PC-3 (cell line): Measurements from ENCODE around the gene SPON2. TPM values are rescaled to one million over a fixed set of nuclear protein-coding genes. Genes with fewer than 3 reads are reported as not detected.

Experiments
- ATAC-seq: fragments of 200-7000 bp; cut with Tn5 transposase; 2 replicates; pipeline ENCODE4 v1.9.1; 2020; ENCODE audit warnings: mild to moderate bottlenecking, moderate library complexity
- BruUV-seq: library from RNA; stranded (reverse); fragments of 400-500 nt; replicated peaks from 2 replicates; lab custom pipeline; 2021; lab: Mats Ljungman, UMichigan
- CTCF ChIA-PET: fragments of 300-600 bp; sonication (Branson Sonifier 250); formaldehyde crosslinking; loops from one replicate; lab custom pipeline; 2022; ENCODE audit warnings: antibody characterized with exemption; lab: Charles Lee
- POLR2A ChIA-PET: fragments of 300-600 bp; sonication (Branson Sonifier 250); formaldehyde crosslinking; loops from one replicate; lab custom pipeline; 2022; ENCODE audit warnings: antibody characterized with exemption; ENCODE audit not compliant: unreplicated experiment; lab: Charles Lee
- DNase-seq: peaks from one replicate; pipeline ENCODE4 v3.0.0-alpha.2; 2015
- H2AFZ ChIP-seq: fragments of 300-600 bp; sonication (generic); 2 replicates; pipeline ENCODE4 v1.6.0; 2016; ENCODE audit warnings: antibody characterized with exemption, low read length
- H3F3A ChIP-seq: fragments of 300-600 bp; sonication (generic); one replicate; pipeline ENCODE4 v1.6.0; 2017; ENCODE audit warnings: antibody characterized with exemption, low read length, control low read depth, mild to moderate bottlenecking; ENCODE audit not compliant: unreplicated experiment
- H3K27ac ChIP-seq: fragments of 300-600 bp; sonication (generic); 2 replicates; pipeline ENCODE4 v1.5.1; 2016; ENCODE audit warnings: mild to moderate bottlenecking, low read length
- H3K27me3 ChIP-seq: fragments of 300-600 bp; sonication (generic); 2 replicates; pipeline ENCODE4 v1.6.1; 2016; ENCODE audit warnings: low read length, mixed read lengths
- H3K36me3 ChIP-seq: fragments of 300-600 bp; sonication (generic); 2 replicates; pipeline ENCODE4 v1.6.1; 2016; ENCODE audit warnings: low read depth, mixed run types, low read length, mixed read lengths
- H3K4me1 ChIP-seq: fragments of 300-600 bp; sonication (generic); 2 replicates; pipeline ENCODE4 v1.5.1; 2016; ENCODE audit warnings: low read length; ENCODE audit not compliant: insufficient read depth
- H3K4me2 ChIP-seq: fragments of 300-600 bp; sonication (generic); 2 replicates; pipeline ENCODE4 v1.6.0; 2016; ENCODE audit warnings: low read length
- H3K4me3 ChIP-seq: fragments of 300-600 bp; sonication (generic); 2 replicates; pipeline ENCODE4 v1.5.1; 2016; ENCODE audit warnings: mild to moderate bottlenecking, low read length, mixed read lengths
- H3K79me2 ChIP-seq: fragments of 300-600 bp; sonication (generic); 2 replicates; pipeline ENCODE4 v1.6.1; 2017; ENCODE audit warnings: low read length, mixed read lengths
- H3K9ac ChIP-seq: fragments of 300-600 bp; sonication (generic); 2 replicates; pipeline ENCODE4 v1.6.0; 2016; ENCODE audit warnings: mild to moderate bottlenecking, low read length
- H3K9me2 ChIP-seq: fragments of 300-600 bp; sonication (generic); replicated peaks from 2 replicates; pipeline ENCODE4 v1.6.1; 2016; ENCODE audit warnings: mixed run types, low read length, mixed read lengths
- H3K9me3 ChIP-seq: fragments of 300-600 bp; sonication (generic); 2 replicates; pipeline ENCODE4 v1.6.1; 2016; ENCODE audit warnings: low read length, mixed read lengths
- H4K20me1 ChIP-seq: fragments of 300-600 bp; sonication (generic); 2 replicates; pipeline ENCODE4 v1.6.1; 2016; ENCODE audit warnings: low read length, mixed read lengths
- CTCF ChIP-seq: fragments of 300-600 bp; sonication (generic); conservative IDR thresholded peaks from 2 replicates; pipeline ENCODE4 v1.5.1; 2017; ENCODE audit warnings: antibody characterized with exemption, low read depth, mild to moderate bottlenecking, low read length
- EZH2 ChIP-seq: fragments of 300-600 bp; sonication (generic); IDR thresholded peaks from one replicate; pipeline ENCODE4 v1.6.1; 2017; ENCODE audit warnings: antibody characterized with exemption, mild to moderate bottlenecking, low read length; ENCODE audit not compliant: unreplicated experiment
- EZH2phosphoT487 ChIP-seq: fragments of 300-600 bp; sonication (generic); IDR thresholded peaks from 2 replicates; pipeline ENCODE4 v1.6.1; 2018; ENCODE audit warnings: mild to moderate bottlenecking, antibody characterized with exemption, low read length, borderline replicate concordance
- intact Hi-C: fragments of 100-400 bp; cut with micrococcal nuclease; formaldehyde crosslinking; loops from 2 replicates; pipeline ENCODE4 v1.9.0; 2023
- total RNA-seq: library from RNA; depleted of rRNA; stranded (reverse); fragments of >200 nt; gene quantifications from 2 replicates; pipeline ENCODE4 v1.2.3, GENCODE V29; 2014

SPON2 gene
- total RNA-seq, 1 experiment from 2014 or later: 0.80 TPM

- TF ChIP-seq EZH2 (no peak), EZH2phosphoT487 (no peak), CTCF (no peak)
- Histone ChIP-seq H4K20me1 (no peaks in the 10 kb centered on the region), H3K9me3 (no peaks in the 10 kb centered on the region), H3K9me2 (no peaks in the 10 kb centered on the region), H3K4me1 (no peaks in the 10 kb centered on the region), H3K36me3 (peaks cover 4% of the 10 kb centered on the region), H3K9ac (no peak overlapping the region), H3K4me3 (no peak overlapping the region), H3K79me2 (no peaks in the 10 kb centered on the region), H3K4me2 (no peak overlapping the region), H2AFZ (no peak overlapping the region), H3K27me3 (no peaks in the 10 kb centered on the region), H3F3A (no peaks in the 10 kb centered on the region), H3K27ac (no peak overlapping the region)
- ATAC-seq (no peak), DNase-seq (no peak)
- POLR2A ChIA-PET: no interaction called here
- CTCF ChIA-PET: no interaction called here
- intact Hi-C loops: no loop called here
- BruUV-seq: no TSS peak
These were observed 47.2 kb upstream of the SPON2 start for GRCh38 chr4:1219566-1219950.

DNA sequence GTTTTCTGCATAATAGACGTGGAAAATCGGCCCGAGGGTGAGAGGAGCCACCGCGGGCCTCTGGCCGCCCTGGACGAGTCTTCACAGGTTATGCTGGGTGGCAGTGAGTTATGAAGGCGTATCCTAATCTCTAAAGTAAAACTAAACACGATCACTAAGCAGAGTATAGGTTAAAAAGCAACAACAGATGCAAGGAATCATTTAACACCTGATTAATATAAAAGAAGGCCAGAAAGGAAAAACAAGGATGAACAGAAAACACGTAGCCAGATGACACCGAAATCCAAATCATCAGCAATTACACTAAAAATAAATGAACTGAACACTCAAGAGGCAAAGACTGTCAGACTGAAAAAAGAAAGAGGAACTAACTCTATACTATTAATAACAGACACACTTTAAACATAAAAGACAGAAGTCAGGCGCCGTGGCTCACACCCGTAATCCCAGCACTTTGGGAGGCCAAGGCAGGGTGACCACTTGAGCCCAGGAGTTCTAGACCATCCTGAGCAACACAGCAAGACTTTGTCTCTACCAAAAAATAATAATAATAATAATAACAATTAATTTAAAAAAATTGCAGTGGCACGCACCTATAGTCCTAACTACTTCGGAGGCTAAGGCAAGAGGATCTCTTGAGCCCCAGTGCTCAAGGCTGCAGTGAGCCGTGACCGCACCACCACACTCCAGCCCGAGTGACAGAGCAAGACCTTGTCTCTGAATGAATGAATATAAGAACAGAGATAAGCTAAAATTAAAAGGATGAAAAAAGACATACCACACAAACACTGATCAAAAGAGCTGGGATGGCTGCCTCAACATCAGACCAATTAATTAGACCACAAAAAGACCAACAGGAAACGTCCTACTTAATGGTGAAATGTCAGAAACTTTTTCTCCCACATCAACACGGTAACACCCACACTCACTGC, 46.5 kb upstream of the SPON2 start:
- Histone ChIP-seq H3K9me2 (no peaks in the 10 kb centered on the region), H2AFZ (no peak overlapping the region), H3K27me3 (no peaks in the 10 kb centered on the region), H3F3A (no peaks in the 10 kb centered on the region), H3K27ac (no peak overlapping the region), H3K4me1 (no peaks in the 10 kb centered on the region), H3K36me3 (no peaks in the 10 kb centered on the region; the same call in 1 of the 2 replicates), H3K79me2 (no peaks in the 10 kb centered on the region), H3K9me3 (no peaks in the 10 kb centered on the region), H3K4me2 (no peak overlapping the region), H4K20me1 (no peaks in the 10 kb centered on the region), H3K4me3 (no peak overlapping the region), H3K9ac (no peak overlapping the region)
- CTCF ChIA-PET: no interaction called here
- DNase-seq (no peak), ATAC-seq (no peak)
- TF ChIP-seq CTCF (no peak), EZH2phosphoT487 (no peak), EZH2 (no peak)
- POLR2A ChIA-PET: no interaction called here
- intact Hi-C loops: no loop called here
- no TSS peak for BruUV-seq

GRCh38 chr4:1217366-1217765, 45.0 kb upstream of the SPON2 start:
- no peak overlapping the region for H2AFZ ChIP-seq
- no peak overlapping the region for H3K9ac ChIP-seq
- ChIA-PET CTCF (no interaction called here), POLR2A (no interaction called here)
- H4K20me1 ChIP-seq: no peaks in the 10 kb centered on the region
- intact Hi-C loops: no loop called here
- DNase-seq: no peak
- H3K9me2 ChIP-seq: no peaks in the 10 kb centered on the region
- H3K9me3 ChIP-seq: no peaks in the 10 kb centered on the region
- no peak overlapping the region for H3K4me2 ChIP-seq
- ATAC-seq: no peak
- no peaks in the 10 kb centered on the region for H3F3A ChIP-seq
- no peaks in the 10 kb centered on the region; the same call in 1 of the 2 replicates for H3K36me3 ChIP-seq
- no peak overlapping the region for H3K4me3 ChIP-seq
- no peaks in the 10 kb centered on the region for H3K79me2 ChIP-seq
- H3K27ac ChIP-seq: no peak overlapping the region
- no peaks in the 10 kb centered on the region for H3K27me3 ChIP-seq
- no peak for TF ChIP-seq EZH2
- TF ChIP-seq CTCF: no peak
- no peak for TF ChIP-seq EZH2phosphoT487
- H3K4me1 ChIP-seq: no peaks in the 10 kb centered on the region
- no TSS peak for BruUV-seq
